HG02981 (cell line): ENCODE results near the gene POTEC.
"Not testable (repeated sequence)": the region's sequence is repeated elsewhere in the genome, so short reads cannot be mapped to it uniquely, and the experiment has no call there.

ENCODE experiments used
- ATAC-seq: cut with Tn5 transposase; IDR thresholded peaks from one replicate; pipeline ENCODE4 v1.9.1; 2021; ENCODE audit warnings: mild to moderate bottlenecking, moderate library complexity; ENCODE audit not compliant: unreplicated experiment

POTEC gene

GRCh38 chr18:14543446-14543964 lies at the start of gene POTEC:
POTEC (minus strand) TSS chr18:14543600; CDS start chr18:14543146, 454 bp downstream.
- not testable (repeated sequence) for ATAC-seq

- no peak for ATAC-seq
These were observed 34.6 kb upstream of the POTEC start for GRCh38 chr18:14577971-14578370.

GRCh38 chr18:14559502-14559901 lies 16.1 kb upstream of the POTEC start:
- ATAC-seq, result not testable (repeated sequence)

- not testable (repeated sequence) for ATAC-seq
These were observed 11.7 kb downstream of the POTEC start for GRCh38 chr18:14531659-14532058.

GRCh38 chr18:14510707-14511106 lies 32.7 kb downstream of the POTEC start:
- not testable (repeated sequence) for ATAC-seq

- not testable (repeated sequence) for ATAC-seq
These were observed 39.7 kb downstream of the POTEC start for GRCh38 chr18:14503691-14504090.

- ATAC-seq, result not testable (repeated sequence)
These were observed 41.5 kb downstream of the POTEC start for GRCh38 chr18:14501894-14502293.

GRCh38 chr18:14489256-14490014 lies 54.0 kb downstream of the POTEC start:
- ATAC-seq, result not testable (repeated sequence)

GRCh38 chr18:14488789-14489188 lies 54.6 kb downstream of the POTEC start:
- ATAC-seq, result not testable (repeated sequence)

GRCh38 chr18:14486926-14487580 lies 56.3 kb downstream of the POTEC start:
- ATAC-seq, result not testable (repeated sequence)

GRCh38 chr18:14479076-14479475 lies 64.3 kb downstream of the POTEC start:
- not testable (repeated sequence) for ATAC-seq

- ATAC-seq, result not testable (repeated sequence)
These were observed 67.9 kb downstream of the POTEC start for GRCh38 chr18:14475520-14475919.

GRCh38 chr18:14474752-14475151 lies 68.6 kb downstream of the POTEC start:
- not testable (repeated sequence) for ATAC-seq

- ATAC-seq, result not testable (repeated sequence)
These were observed 69.2 kb downstream of the POTEC start for GRCh38 chr18:14474007-14474720.

GRCh38 chr18:14473250-14474006 lies 70.0 kb downstream of the POTEC start:
- not testable (repeated sequence) for ATAC-seq

- ATAC-seq, result not testable (repeated sequence)
These were observed 72.1 kb downstream of the POTEC start for GRCh38 chr18:14471286-14471685.

GRCh38 chr18:14470446-14470845 lies 73.0 kb downstream of the POTEC start:
- not testable (repeated sequence) for ATAC-seq

- ATAC-seq, result not testable (repeated sequence)
These were observed 73.4 kb downstream of the POTEC start for GRCh38 chr18:14470046-14470445.

- not testable (repeated sequence) for ATAC-seq
These were observed 77.4 kb downstream of the POTEC start for GRCh38 chr18:14465989-14466388.
